Measurements from ENCODE around the gene TSSK2.
"Not testable (repeated sequence)": the region's sequence is repeated elsewhere in the genome, so short reads cannot be mapped to it uniquely, and the experiment has no call there.

The TSSK2 gene

GRCh38 chr22:19130959-19131684 is at the start of gene TSSK2:
Gene TSSK2, plus strand, starts transcription at chr22:19131308. Its CDS starts 92 bp downstream, at chr22:19131400.
- DNase-seq: no peak

GRCh38 chr22:19081351-19081750 is 49.8 kb upstream of the TSSK2 start:
- no peak for DNase-seq

GRCh38 chr22:19082101-19082500 is 49.0 kb upstream of the TSSK2 start:
- DNase-seq: no peak

- no peak for DNase-seq
Observed at GRCh38 chr22:19082793-19083192, 48.3 kb upstream of the TSSK2 start.

GRCh38 chr22:19084126-19084525 is 47.0 kb upstream of the TSSK2 start:
- DNase-seq: not testable (repeated sequence)

GRCh38 chr22:19084586-19084985 is 46.5 kb upstream of the TSSK2 start:
- not testable (repeated sequence) for DNase-seq

GRCh38 chr22:19085233-19085718 is 45.8 kb upstream of the TSSK2 start:
- DNase-seq: no peak

- no peak for DNase-seq
Observed at GRCh38 chr22:19086417-19086816, 44.7 kb upstream of the TSSK2 start.

- no peak for DNase-seq
Observed at GRCh38 chr22:19086896-19087295, 44.2 kb upstream of the TSSK2 start.

- DNase-seq: no peak
Observed at GRCh38 chr22:19088866-19089595, 42.1 kb upstream of the TSSK2 start.

- DNase-seq: no peak
Observed at GRCh38 chr22:19090183-19090582, 40.9 kb upstream of the TSSK2 start.

GRCh38 chr22:19090586-19091127 is 40.5 kb upstream of the TSSK2 start:
- DNase-seq: no peak

GRCh38 chr22:19092725-19093124 is 38.4 kb upstream of the TSSK2 start:
- no peak for DNase-seq

- no peak for DNase-seq
Observed at GRCh38 chr22:19094393-19094997, 36.6 kb upstream of the TSSK2 start.

GRCh38 chr22:19096555-19096954 is 34.6 kb upstream of the TSSK2 start:
- no peak for DNase-seq

- no peak for DNase-seq
Observed at GRCh38 chr22:19097518-19097917, 33.6 kb upstream of the TSSK2 start.

GRCh38 chr22:19098157-19098556 is 33.0 kb upstream of the TSSK2 start:
- DNase-seq: no peak

- DNase-seq: no peak
Observed at GRCh38 chr22:19103880-19104821, 27.0 kb upstream of the TSSK2 start.

- DNase-seq: no peak
Observed at GRCh38 chr22:19105456-19105855, 25.7 kb upstream of the TSSK2 start.

- DNase-seq: no peak
Observed at GRCh38 chr22:19105867-19106802, 25.0 kb upstream of the TSSK2 start.

Measured in KG1 (cell line).